GM20000 (cell line): ENCODE data around the gene GPR155.

ENCODE experiments used
- DNase-seq: peaks from one replicate; pipeline ENCODE4 v3.0.0; 2012; ENCODE audit warnings: low spot score
- TF ChIP-seq, protein P1 (sequence below): IDR thresholded peaks from 2 replicates; pipeline ENCODE4 v1.5.1; 2012; ENCODE audit warnings: mild to moderate bottlenecking, control low read depth; ENCODE audit errors: extremely low read depth, missing control alignments

GPR155 gene

DNA sequence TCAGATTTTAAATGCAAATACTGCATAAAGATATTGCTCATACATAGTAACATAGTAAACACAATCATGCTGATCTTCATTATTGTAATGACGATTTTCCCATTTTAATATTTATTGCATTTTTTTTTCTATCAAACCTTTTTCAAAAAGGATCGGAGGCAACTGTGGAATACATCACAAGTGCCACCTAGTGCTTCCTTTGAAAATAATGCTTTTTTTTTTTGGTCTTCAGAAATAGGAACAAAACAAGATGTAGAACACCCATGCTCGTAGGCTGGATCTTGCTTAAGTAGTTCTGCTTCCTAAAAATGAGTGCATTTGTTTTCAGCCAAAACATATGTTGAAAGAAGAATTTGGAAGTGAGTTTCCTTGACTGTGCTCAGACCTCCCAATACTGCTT is 35.7 kb upstream of the GPR155 start:
- no peak for DNase-seq
- TF ChIP-seq, protein P1, sequence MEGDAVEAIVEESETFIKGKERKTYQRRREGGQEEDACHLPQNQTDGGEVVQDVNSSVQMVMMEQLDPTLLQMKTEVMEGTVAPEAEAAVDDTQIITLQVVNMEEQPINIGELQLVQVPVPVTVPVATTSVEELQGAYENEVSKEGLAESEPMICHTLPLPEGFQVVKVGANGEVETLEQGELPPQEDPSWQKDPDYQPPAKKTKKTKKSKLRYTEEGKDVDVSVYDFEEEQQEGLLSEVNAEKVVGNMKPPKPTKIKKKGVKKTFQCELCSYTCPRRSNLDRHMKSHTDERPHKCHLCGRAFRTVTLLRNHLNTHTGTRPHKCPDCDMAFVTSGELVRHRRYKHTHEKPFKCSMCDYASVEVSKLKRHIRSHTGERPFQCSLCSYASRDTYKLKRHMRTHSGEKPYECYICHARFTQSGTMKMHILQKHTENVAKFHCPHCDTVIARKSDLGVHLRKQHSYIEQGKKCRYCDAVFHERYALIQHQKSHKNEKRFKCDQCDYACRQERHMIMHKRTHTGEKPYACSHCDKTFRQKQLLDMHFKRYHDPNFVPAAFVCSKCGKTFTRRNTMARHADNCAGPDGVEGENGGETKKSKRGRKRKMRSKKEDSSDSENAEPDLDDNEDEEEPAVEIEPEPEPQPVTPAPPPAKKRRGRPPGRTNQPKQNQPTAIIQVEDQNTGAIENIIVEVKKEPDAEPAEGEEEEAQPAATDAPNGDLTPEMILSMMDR, result no peak

DNA sequence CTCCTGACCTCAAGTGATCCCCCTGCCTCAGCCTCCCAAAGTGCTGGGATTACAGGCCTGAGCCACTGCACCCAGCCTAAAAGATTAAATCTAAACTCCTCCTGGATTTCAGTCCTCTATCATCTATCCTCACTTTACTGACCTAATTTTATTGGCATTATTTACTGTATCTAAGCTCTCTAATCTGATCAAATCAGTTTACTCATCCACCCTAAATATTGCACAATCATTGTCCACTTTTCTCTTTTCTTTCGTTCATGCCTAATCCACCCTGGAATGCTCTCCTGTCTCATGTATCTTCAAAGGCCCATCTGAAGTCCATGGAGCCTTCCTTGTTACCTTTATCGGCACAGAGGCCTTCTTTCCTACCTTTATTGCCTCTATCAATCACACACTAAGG is 31.6 kb upstream of the GPR155 start:
- TF ChIP-seq, protein P1, result no peak
- DNase-seq, result no peak

DNA sequence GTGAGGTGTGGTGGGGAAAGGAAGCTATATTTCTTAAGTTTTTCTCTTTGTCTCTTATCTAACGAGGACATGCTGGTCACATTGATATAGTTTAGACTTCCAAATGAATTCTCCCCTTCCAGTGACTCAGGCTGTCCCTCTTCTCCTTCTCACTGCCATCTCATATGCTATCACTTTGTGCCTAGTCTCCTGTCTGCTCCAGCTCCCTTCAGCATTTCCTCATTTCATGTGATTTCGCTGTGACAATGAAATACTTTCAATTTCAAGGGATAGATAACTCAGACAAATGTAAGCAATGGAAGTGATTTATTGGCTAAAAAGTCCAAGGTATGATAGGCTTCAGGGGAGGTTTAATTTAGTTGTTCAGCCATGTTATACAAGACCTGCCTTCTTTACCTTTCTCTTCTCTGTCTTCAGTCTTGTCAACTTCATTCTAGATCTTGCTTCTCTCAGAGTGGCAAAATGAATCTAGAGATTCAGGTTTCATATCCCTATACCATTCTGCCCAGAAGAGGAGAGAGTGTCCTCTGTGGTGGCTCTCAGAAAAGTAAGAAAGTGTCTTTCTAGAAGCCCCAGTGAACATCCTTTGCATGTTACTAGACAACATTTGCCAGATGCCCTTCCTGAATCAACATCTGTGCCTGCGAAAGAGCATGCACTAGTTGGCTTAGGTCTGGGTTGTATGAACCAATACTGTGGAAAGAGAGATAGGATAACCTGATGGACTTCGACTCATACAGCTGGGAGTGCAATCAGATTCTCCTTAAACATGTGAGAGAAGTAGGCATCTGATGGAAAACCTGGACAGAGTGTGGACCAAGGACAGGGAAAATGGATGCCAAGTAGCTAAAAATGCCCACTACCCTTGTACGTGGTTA is 29.9 kb upstream of the GPR155 start:
- TF ChIP-seq, protein P1, result no peak
- DNase-seq, result no peak

DNA sequence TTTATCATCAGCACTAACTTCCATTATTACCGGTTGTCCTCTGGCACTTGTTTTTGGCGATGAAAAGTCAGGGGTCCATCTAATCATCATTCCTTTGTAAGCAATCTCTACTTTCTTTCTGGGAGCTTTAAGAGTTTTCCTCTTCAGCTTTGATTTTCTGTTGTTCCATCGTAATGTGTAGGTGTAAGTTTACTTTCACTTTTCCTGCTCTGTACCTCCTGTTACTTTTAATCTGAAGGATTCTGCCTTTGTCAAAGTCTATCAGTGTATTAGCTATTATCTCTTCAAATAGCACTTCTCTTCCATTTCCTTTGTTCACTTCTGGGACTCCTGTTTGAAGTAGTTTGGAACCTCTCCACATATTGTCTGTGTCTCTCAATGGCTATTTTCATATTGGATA is 25.5 kb upstream of the GPR155 start:
- no peak for DNase-seq
- TF ChIP-seq, protein P1, result no peak

DNA sequence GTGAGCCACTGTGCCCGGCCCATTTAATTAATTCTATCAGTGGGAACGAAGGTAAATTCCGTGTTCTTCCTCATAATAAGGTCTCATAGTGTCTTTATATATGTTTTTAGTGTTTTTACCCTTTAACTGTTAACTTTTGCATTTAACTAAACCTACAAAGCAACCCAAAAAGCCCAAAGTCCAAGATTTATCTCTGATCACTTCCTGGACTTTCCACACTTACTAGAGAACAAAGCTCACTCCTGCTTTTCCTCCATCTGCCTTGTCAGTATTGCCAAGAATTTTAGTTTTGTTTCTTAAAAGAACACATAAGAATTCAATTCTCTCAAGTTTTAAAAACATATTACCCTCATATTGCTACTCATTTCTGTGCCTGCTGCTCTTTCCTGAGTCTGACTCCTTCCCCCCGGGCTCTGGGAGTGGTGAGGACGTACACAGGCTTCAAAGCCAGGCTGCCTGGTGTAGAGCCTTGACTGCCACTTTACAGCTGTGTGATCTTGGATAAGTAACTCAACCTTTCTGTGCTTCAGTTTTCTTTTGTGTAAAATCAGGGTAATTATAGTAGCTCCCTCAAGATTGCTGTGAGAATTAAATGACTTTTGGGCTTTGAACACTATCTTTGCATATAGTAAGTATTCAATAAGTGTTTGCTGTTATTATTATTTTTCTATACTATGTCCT is 24.9 kb upstream of the GPR155 start:
- TF ChIP-seq, protein P1, result no peak
- DNase-seq, result no peak

DNA sequence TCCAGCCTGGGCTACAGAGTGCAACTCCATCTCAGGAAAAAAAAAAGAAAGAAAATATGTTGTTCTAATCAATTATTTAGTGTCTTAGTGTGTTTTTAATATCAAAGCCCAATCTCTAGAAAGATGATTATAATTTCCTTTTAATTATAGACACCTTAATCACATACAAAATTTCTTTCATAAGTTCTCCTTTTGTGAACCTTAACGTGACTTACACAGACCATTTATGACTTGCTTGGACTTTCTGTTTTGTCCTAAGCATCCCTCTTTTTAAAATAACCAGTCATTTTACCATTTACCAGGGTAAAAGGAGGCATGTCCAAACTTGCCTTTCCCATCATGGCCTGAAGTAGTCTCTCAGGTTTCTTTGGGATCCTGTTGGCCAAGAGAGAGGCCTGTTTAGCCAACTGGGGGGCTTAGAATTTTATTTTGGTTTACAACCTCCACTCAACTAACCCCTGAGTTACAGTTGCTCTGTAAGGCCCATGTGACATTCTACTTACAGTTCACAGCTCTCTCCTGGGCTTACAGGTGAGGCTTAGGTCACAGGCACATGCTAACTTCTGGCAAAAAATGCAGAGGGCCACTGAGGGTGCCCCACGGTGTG is 23.9 kb upstream of the GPR155 start:
- no peak for DNase-seq
- TF ChIP-seq, protein P1, result no peak

DNA sequence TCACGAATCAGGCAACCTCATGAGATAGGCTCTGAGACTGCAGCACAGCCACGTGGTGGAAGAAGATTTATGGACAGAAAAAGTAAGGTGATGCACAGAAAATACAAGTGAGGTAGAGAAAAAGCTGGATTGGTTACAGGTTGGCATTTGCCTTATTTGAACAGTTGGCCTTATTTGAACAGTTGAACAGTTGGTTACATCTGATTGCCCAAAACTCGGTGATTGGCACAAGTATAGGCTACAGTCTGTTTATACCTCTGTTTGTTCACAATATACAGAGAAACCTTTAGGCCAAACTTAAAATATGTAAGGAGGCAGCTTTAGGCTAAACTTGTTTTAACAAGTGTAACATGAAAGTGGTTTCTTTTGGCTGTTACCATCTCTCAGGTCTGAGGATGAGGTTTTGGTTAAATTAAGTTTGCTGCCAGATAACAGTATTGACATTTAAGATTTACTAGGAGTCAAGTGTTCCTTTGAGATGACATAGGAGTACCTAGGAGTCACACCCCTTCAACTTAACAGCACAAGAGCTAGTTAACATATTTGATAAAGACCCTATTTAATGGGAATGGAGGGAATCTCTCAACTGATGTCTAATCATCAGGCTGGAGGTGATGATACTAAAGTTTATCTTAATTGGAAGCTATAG is 16.5 kb upstream of the GPR155 start:
- no peak for DNase-seq
- TF ChIP-seq, protein P1, result no peak
